Activated T-cell treated with anti-CD3 and anti-CD28 coated beads, Interleukin-2, amount 50 U/mL, for 72 hours (primary cell): ENCODE measurements around the gene C22orf15. TPM values are rescaled to one million over a fixed set of nuclear protein-coding genes. Genes with fewer than 3 reads are reported as not detected.
A peak's percentile ranks its signal among the peaks of the same experiment; 100 is the strongest.

Source experiments
- ATAC-seq, 2 donors: fragments of 150-1000 bp; cut with Tn5 transposase; replicated peaks in 1 of 2; 2 replicates each; pipeline ENCODE4 v1.10.0; 2021; ENCODE audit warnings: moderate library complexity in 2 of 2, mild to moderate bottlenecking in 1 of 2
- DNase-seq, 2 donors: peaks; one replicate each; pipeline ENCODE4 v3.0.0; 2021 to 2022; ENCODE audit warnings: mixed read lengths in 1 of 2
- H3K27ac Mint-ChIP-seq: one replicate; pipeline ENCODE4 v1.8.0; 2022; ENCODE audit warnings: mild to moderate bottlenecking, moderate library complexity, mixed read lengths
- H3K27me3 Mint-ChIP-seq: one replicate; pipeline ENCODE4 v1.8.0; 2022; ENCODE audit warnings: low read depth, mixed read lengths
- H3K36me3 Mint-ChIP-seq, 2 donors: one replicate each; pipeline ENCODE4 v1.8.0; 2022; ENCODE audit warnings: mixed read lengths in 2 of 2, mild to moderate bottlenecking in 1 of 2; ENCODE audit not compliant: insufficient read depth in 2 of 2
- H3K4me1 Mint-ChIP-seq: one replicate; pipeline ENCODE4 v1.8.0; 2022; ENCODE audit warnings: low read depth, mixed read lengths
- H3K4me3 Mint-ChIP-seq, 2 donors: one replicate each; pipeline ENCODE4 v1.8.0; 2022; ENCODE audit warnings: mild to moderate bottlenecking in 2 of 2, mixed read lengths in 2 of 2, moderate library complexity in 2 of 2
- H3K9me3 Mint-ChIP-seq, 2 donors: one replicate each; pipeline ENCODE4 v1.8.0; 2022; ENCODE audit warnings: mixed read lengths in 2 of 2
- total RNA-seq, 2 donors: library from RNA; stranded (reverse); gene quantifications; one replicate each; pipeline ENCODE4 v1.2.3, GENCODE V29; 2022

The C22orf15 gene
- total RNA-seq, 2 donors from 2014 or later = 0.72 to 1.5 TPM

GRCh38 chr22:23754220-23754919 lies 8.4 kb upstream of the C22orf15 start, which contains the start of gene VPREB3:
Gene VPREB3, minus strand, starts transcription at chr22:23754425. Its CDS starts 62 bp downstream, at chr22:23754363.
- Mint-ChIP-seq H3K27ac (no peak within 1 kb of the TSS), H3K27me3 (no peaks in the 10 kb centered on the region), H3K36me3 (no peaks in the 10 kb centered on the region), H3K9me3 (no peaks in the 10 kb centered on the region), H3K4me3 (no peak within 1 kb of the TSS), H3K4me1 (peaks cover 19% of the 10 kb centered on the region)
- DNase-seq = no peak
- ATAC-seq = no peak

GRCh38 chr22:23754980-23755636 lies 7.7 kb upstream of the C22orf15 start:
- Mint-ChIP-seq H3K27me3 (no peaks in the 10 kb centered on the region), H3K36me3 (no peaks in the 10 kb centered on the region), H3K4me1 (peaks cover 12% of the 10 kb centered on the region), H3K27ac (no peak overlapping the region), H3K9me3 (no peaks in the 10 kb centered on the region), H3K4me3 (no peak overlapping the region)
- ATAC-seq (no peak), DNase-seq (no peak)

- no peak overlapping the region for H3K27ac Mint-ChIP-seq
- DNase-seq (no peak), ATAC-seq (no peak)
- H3K27me3 Mint-ChIP-seq = no peaks in the 10 kb centered on the region
- peaks cover 7% of the 10 kb centered on the region for H3K4me1 Mint-ChIP-seq
- H3K9me3 Mint-ChIP-seq = no peaks in the 10 kb centered on the region
- H3K36me3 Mint-ChIP-seq = no peaks in the 10 kb centered on the region
- no peak overlapping the region for H3K4me3 Mint-ChIP-seq
Observed at GRCh38 chr22:23755711-23756110, 7.1 kb upstream of the C22orf15 start.

- DNase-seq (no peak), ATAC-seq (no peak)
- peaks cover 4% of the 10 kb centered on the region for H3K4me1 Mint-ChIP-seq
Observed at GRCh38 chr22:23756891-23757290, 5.9 kb upstream of the C22orf15 start.

GRCh38 chr22:23759566-23759965 lies 3.2 kb upstream of the C22orf15 start:
- DNase-seq (no peak), ATAC-seq (no peak)
- Mint-ChIP-seq H3K27me3 (no peaks in the 10 kb centered on the region), H3K4me3 (no peak overlapping the region), H3K9me3 (no peaks in the 10 kb centered on the region), H3K36me3 (no peaks in the 10 kb centered on the region), H3K4me1 (peaks cover 18% of the 10 kb centered on the region), H3K27ac (no peak overlapping the region)

More at GRCh38 chr22:23756891-23757290, 5.9 kb upstream of the C22orf15 start:
- Mint-ChIP-seq H3K27me3 (no peaks in the 10 kb centered on the region), H3K27ac (no peak overlapping the region), H3K4me3 (no peak overlapping the region), H3K36me3 (no peaks in the 10 kb centered on the region), H3K9me3 (no peaks in the 10 kb centered on the region)

GRCh38 chr22:23760056-23760455 lies 2.7 kb upstream of the C22orf15 start:
- Mint-ChIP-seq H3K36me3 (no peaks in the 10 kb centered on the region), H3K4me3 (no peak overlapping the region), H3K27me3 (no peaks in the 10 kb centered on the region), H3K9me3 (no peaks in the 10 kb centered on the region), H3K4me1 (peaks cover 23% of the 10 kb centered on the region), H3K27ac (no peak overlapping the region)
- no peak for DNase-seq
- ATAC-seq = no peak

- Mint-ChIP-seq H3K27me3 (no peaks in the 10 kb centered on the region), H3K36me3 (no peaks in the 10 kb centered on the region), H3K9me3 (no peaks in the 10 kb centered on the region), H3K4me3 (peak overlapping the region; percentile 59 to 77), H3K27ac (no peak overlapping the region), H3K4me1 (peaks cover 39% of the 10 kb centered on the region)
- DNase-seq = peak; percentile 40 to 67
- peak; percentile 34 to 51 for ATAC-seq
Observed at GRCh38 chr22:23763579-23763945, 772 bp downstream of the C22orf15 start.

- H3K27me3 Mint-ChIP-seq = no peaks in the 10 kb centered on the region
- H3K9me3 Mint-ChIP-seq = no peaks in the 10 kb centered on the region
- ATAC-seq = no peak
- H3K36me3 Mint-ChIP-seq = no peaks in the 10 kb centered on the region
- no peak overlapping the region for H3K27ac Mint-ChIP-seq
- H3K4me1 Mint-ChIP-seq = peaks cover 39% of the 10 kb centered on the region
- no peak for DNase-seq
- H3K4me3 Mint-ChIP-seq = peak overlapping the region; percentile 59 to 77
Observed at GRCh38 chr22:23763954-23764353, 1.2 kb downstream of the C22orf15 start.

GRCh38 chr22:23764899-23765881 lies 2.4 kb downstream of the C22orf15 start:
- ATAC-seq (no peak), DNase-seq (no peak)
- Mint-ChIP-seq H3K36me3 (no peaks in the 10 kb centered on the region), H3K4me3 (peak overlapping the region; percentile 28 to 66), H3K27ac (no peak overlapping the region), H3K9me3 (no peaks in the 10 kb centered on the region), H3K27me3 (no peaks in the 10 kb centered on the region), H3K4me1 (peaks cover 39% of the 10 kb centered on the region)

- no peaks in the 10 kb centered on the region for H3K9me3 Mint-ChIP-seq
- H3K4me1 Mint-ChIP-seq = peaks cover 43% of the 10 kb centered on the region
- H3K4me3 Mint-ChIP-seq = peak overlapping the region; percentile 76 to 92
- peak; percentile 8 to 19 for ATAC-seq
- DNase-seq = no peak
- no peaks in the 10 kb centered on the region for H3K27me3 Mint-ChIP-seq
- no peak overlapping the region for H3K27ac Mint-ChIP-seq
- no peaks in the 10 kb centered on the region for H3K36me3 Mint-ChIP-seq
Observed at GRCh38 chr22:23767303-23767672, 4.5 kb downstream of the C22orf15 start.

- Mint-ChIP-seq H3K27me3 (peaks cover under 1% of the 10 kb centered on the region), H3K9me3 (no peaks in the 10 kb centered on the region), H3K27ac (no peak within 1 kb of the TSS), H3K36me3 (no peaks in the 10 kb centered on the region), H3K4me3 (peak within 1 kb of the TSS; percentile 86 to 92), H3K4me1 (peaks cover 38% of the 10 kb centered on the region)
- peak; percentile 84 to 85 for DNase-seq
- peak; percentile 77 to 80 for ATAC-seq
Observed at GRCh38 chr22:23767673-23768548, 5.1 kb downstream of the C22orf15 start, which contains the start of gene CHCHD10. Gene CHCHD10, minus strand, starts transcription at chr22:23767972. Its CDS starts 98 bp downstream, at chr22:23767874.

GRCh38 chr22:23769321-23769965 lies 6.7 kb downstream of the C22orf15 start:
- peak overlapping the region in 1 of 2 donors; percentile 92 for H3K4me3 Mint-ChIP-seq
- H3K4me1 Mint-ChIP-seq = peaks cover 26% of the 10 kb centered on the region
- no peaks in the 10 kb centered on the region for H3K9me3 Mint-ChIP-seq
- H3K27me3 Mint-ChIP-seq = peaks cover 9% of the 10 kb centered on the region
- no peaks in the 10 kb centered on the region for H3K36me3 Mint-ChIP-seq
- ATAC-seq (no peak), DNase-seq (no peak)
- H3K27ac Mint-ChIP-seq = no peak overlapping the region
